HG03378 (cell line): ENCODE measurements around the gene PDE6G.

Experiments used
- ATAC-seq: cut with Tn5 transposase; IDR thresholded peaks from one replicate; pipeline ENCODE4 v1.9.1; 2021; ENCODE audit warnings: mild to moderate bottlenecking, moderate library complexity; ENCODE audit not compliant: unreplicated experiment

Gene PDE6G

DNA sequence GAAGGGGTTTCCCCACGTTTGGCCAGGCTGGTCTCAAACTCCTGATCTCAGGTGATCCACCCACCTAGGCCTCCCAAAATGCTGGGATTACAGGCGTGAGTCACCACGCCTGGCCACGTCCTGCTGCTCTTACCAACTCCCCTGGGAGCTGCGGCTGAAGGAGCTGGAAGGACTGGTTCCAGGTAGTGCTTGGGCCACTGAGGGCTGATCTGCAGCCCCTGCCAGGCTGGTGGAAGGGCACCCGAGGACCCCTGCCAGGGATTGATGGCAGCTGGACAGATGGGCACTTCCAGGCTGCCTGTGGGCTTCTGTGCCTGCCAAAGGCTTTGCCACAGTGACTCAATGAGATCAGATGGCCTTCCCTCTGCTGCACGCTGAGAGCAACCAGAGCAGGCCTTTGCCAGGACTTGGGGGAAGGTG lies 7.7 kb upstream of the PDE6G start:
- no peak for ATAC-seq

GRCh38 chr17:81662002-81662401 lies 5.7 kb upstream of the PDE6G start:
- ATAC-seq: no peak

- no peak for ATAC-seq
Observed at GRCh38 chr17:81660441-81660840, 4.1 kb upstream of the PDE6G start.

DNA sequence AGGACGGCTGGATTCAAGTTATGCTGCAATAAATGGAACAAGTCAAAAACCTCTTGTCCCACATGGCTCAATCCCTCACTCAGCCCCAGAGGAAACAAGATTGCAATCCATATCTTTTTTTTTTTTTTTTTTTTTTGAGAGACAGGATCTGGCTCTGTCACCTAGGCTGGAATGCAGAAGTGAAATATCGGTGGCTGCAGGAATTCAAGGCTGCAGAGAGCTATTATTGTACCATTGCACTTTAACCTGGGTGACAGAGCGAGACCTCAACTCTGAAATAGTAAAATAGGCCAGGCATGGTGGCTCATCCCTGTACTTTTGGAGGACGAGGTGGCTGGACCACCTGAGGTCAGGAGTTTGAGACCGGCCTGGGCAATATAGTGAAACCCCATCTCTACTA lies 2.7 kb upstream of the PDE6G start:
- ATAC-seq: no peak

DNA sequence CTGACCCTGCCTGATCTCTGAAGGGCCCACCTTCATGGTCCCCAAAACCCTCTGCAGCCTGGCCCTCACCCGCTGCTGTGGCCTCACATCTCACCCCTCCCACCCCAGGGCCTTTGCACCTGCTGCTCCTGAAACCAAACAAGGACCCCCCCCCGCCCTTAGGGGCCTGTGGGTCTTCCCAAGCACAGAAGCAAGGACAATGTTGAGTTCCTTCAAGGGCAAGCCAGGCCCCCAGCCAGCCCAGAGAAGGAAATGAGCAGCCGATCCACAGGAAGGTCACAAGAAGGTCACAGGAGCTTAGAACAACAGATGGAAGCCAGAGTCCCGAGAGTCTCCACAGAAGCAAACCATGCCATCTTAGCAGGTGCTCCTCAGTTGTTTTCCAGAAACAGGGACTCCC lies 493 bp upstream of the PDE6G start:
- no peak for ATAC-seq

DNA sequence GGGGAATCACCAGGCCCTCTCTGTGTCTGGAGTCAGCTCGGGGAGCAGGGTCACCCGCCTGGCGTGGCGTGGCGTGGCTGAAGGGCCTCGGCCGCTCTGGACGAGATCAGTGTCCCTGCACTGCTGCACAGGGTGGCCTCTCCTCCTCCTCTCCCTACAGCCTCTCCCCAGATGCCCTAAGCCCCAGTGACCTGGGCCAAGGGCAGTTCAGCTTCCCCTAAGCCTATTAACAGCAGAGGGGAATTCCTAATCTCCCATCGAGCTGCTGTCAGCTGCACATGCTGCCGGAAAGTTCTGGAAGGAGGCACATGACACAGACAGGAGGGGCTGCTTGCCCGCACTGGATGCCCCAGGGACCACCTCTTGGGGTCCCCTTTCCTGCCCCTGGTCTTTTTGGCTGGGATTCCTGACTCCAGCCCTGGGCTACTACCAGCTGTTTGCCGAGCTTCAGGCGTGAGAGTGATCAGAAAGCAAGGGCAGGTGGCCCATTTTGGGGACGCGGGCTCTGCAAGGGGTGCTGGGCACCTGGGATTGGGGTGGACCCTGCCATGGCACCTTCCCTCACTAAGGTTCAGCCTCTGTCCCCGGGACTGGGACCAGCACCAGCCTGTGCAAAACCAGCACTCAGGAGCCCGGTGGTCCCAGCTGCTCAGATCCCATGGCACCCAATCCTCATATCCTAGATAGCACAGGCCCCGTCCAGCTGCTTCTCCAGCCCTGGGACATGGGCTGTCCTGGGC lies 794 bp downstream of the PDE6G start:
- no peak for ATAC-seq

- no peak for ATAC-seq
Observed at GRCh38 chr17:81652906-81653771, 3.2 kb downstream of the PDE6G start.

DNA sequence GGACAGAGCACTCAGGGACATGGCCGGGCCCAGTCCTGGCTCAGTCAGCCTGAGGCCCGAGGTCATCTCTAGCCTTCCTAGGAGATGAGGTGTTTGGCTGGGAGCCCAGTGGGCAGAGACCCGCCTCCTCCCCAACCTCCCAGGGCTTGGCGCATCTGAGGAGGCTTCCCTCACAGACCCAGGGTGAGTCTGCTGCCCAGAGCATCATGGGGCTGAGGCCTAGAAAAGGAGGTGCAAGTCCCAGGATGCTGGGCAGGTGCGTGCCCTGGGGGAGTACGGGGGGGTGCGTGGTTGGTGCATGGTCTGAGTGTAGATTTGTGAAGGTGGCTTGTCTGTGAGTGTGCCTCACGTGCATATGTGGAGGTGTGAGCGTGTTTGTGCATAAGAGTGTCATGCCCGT lies 4.7 kb downstream of the PDE6G start:
- ATAC-seq: no peak

GRCh38 chr17:81650951-81651350 lies 5.4 kb downstream of the PDE6G start:
- no peak for ATAC-seq

GRCh38 chr17:81648707-81649085 lies 7.6 kb downstream of the PDE6G start:
- ATAC-seq: no peak

DNA sequence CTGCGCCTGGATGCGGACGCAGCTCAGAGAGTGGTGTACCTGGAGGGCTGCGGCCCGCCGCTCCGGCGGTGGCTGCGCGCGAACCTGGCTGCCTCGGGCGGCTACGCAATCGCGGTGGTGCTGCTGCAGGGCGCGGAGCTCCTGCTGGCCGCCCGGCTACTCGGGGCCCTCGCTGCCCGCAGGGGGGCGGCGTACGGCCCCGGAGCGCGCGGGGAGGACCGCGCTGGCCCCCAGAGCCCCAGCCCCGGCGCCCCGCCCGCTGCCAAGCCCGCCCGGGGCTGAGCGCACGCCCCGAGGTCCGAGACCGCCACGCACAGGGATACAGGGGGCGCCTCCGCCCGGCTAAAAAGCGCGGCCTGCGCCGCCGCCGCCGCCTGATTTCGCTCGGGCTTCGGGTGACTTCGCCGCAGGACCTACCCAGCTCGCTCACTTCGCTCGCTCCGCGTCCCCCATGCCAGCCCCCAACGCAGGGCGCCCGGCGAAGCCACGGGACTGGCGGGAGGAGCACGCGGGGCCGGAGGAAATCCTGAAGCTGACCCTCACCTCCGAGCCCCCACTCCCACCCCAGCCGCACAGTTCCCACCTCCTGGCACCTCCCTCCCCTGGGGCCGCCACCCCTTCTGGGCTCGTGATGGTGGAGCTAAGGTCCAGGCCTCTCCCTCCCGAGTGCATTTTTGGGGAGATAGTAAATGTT lies 8.2 kb downstream of the PDE6G start:
- no peak for ATAC-seq

DNA sequence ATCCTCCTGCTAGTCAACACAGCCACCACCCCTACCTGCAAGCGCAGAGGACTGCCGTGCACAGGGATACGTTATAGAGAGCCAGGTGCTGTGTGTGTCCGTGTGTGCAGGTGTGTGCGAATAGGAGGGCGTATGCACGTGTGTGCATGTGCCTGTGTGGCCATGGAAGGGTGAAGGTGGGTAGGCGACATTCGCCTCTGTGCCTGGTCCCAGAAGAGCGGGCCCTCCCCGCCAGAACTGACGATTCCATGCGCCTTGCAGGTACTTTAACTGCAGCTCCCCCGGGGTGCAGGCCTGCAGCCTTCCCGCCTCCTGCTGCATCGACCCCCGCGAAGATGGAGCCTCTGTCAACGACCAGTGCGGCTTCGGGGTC lies 8.7 kb downstream of the PDE6G start:
- no peak for ATAC-seq

- no peak for ATAC-seq
Observed at GRCh38 chr17:81646869-81647600, 9.3 kb downstream of the PDE6G start.

DNA sequence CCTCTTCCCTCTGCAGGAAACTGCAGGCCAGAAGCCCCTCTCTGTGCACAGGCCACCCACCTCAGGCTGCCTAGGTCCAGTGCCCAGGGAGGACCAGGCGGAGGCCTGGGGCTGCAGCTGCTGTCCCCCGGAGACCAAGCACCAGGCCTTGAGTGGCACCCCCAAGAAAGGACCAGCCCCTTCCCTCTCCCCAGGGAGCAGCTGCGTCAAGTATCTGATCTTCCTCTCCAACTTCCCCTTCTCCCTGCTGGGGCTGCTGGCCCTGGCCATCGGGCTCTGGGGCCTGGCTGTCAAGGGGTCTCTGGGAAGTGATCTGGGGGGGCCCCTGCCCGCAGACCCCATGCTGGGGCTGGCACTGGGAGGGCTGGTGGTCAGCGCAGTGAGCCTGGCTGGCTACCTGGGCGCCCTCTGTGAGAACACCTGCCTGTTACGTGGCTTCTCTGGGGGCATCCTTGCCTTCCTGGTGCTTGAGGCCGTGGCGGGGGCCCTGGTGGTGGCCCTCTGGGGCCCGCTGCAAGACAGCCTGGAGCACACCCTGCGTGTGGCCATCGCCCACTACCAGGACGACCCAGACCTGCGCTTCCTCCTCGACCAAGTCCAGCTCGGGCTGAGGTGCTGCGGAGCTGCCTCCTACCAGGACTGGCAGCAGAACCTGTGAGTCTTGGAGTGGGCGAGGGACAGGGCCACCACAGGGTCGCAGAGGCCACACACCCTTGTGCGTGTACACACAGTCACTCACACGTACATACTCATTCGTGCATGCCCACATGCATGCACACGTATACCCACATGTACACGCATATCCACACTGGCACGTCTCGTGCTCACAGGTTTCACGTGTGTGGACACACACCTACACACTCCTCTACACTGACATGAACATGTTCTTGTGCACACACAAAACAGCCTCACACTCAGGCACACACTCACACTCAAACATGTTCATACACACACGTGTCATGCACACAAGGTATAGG lies 11.1 kb downstream of the PDE6G start:
- no peak for ATAC-seq

- ATAC-seq: no peak
Observed at GRCh38 chr17:81644496-81644895, 11.8 kb downstream of the PDE6G start.

- ATAC-seq: no peak
Observed at GRCh38 chr17:81641825-81642489, 14.4 kb downstream of the PDE6G start.

GRCh38 chr17:81640011-81640410 lies 16.3 kb downstream of the PDE6G start:
- no peak for ATAC-seq

- ATAC-seq: no peak
Observed at GRCh38 chr17:81638683-81639082, 17.7 kb downstream of the PDE6G start.

DNA sequence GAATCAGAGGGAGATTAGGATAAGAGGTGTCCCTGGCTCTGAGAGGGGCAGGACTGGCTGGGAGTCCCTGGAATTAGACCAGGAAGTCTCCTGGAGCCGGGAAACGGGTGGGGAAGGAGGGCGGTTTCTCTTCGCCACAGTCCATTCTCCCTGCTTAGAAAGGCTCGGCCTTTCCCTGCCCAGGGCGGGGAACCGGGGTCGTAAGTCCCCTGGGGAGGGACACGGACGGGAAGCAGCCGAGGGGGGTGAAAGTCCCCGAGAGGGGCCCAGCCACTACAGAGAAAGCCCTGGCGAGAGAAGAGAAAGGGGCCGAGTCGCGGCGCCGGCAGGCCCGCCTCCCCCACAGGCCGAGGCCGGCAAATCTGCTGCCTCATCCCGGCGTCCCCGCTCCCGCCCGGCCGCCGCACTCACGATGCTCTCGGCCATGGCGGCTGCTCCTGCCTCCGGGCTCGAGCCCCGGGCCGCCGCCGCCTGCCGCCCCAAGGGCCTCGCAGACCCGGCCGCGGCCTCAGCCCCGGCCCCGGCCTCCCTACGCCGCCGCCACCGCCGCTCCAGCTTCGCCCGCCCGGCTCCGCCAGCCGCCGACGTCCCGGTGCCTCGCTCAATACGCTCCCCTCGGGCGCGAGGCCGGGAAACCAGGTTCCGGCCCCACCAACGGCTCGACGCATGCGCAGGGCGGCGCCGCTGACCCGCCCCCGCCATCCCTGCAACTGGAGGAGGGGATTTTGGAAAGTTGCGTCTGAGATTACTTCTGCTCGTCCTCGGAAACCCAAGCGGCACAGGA lies 19.6 kb downstream of the PDE6G start, which contains the start of the genes NPLOC4 and TSPAN10:
Gene NPLOC4 (minus strand): TSS at position 608 of the 784 bp plus-strand sequence. CDS start 182 bp downstream, at position 426.
Gene TSPAN10 (plus strand): TSS at position 692 of the 784 bp plus-strand sequence. CDS start 5,217 bp downstream, outside the sequence.
- no peak for ATAC-seq
